Stimulated activated CD8-positive, alpha-beta memory T cell treated with anti-CD3 and anti-CD28 coated beads, Interleukin-4, amount 100 ng/mL, for 48 hours (primary cell): ENCODE measurements around the gene HOXB7.

Experiments used
- DNase-seq: peaks from one replicate; pipeline ENCODE4 v3.0.0-alpha.2; 2020

The HOXB7 gene

GRCh38 chr17:48577946-48578615 lies 32.7 kb downstream of the HOXB7 start, which contains the start of gene HOXB4:
Gene HOXB4, minus strand, starts transcription at chr17:48578350. Its CDS starts 31 bp downstream, at chr17:48578319.
- peak; percentile 76 for DNase-seq

DNA sequence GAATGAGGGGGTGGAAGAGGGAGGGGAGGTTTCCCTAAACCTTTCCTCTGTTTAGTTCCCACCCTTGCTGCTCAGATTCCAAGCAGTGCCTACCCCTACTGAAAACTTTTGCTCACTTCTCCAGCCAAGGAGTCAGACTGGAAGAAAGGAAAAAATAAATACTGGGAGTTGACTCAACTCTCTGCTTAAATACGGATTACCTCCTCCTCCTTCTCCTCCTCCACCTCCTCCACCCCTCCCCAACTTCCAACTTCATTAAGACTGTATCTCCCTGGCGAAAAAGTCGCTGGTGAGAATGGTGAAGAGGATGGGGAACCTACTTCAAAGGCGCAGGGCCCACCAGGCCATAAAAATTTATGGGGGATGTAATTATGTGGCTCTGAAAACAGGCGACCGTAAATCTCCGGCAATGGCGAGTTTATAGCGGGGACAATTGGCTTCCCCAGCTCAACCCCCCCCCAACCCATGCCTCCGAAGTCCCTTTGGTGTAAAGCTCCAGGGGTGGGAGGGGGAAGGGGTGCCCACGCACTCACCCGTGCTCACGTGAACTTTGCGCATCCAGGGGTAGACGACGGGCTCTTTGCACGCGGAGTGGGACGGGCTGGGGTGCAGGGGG lies 33.4 kb downstream of the HOXB7 start:
- DNase-seq, result no peak

GRCh38 chr17:48576479-48577309 lies 34.1 kb downstream of the HOXB7 start:
- DNase-seq, result no peak

DNA sequence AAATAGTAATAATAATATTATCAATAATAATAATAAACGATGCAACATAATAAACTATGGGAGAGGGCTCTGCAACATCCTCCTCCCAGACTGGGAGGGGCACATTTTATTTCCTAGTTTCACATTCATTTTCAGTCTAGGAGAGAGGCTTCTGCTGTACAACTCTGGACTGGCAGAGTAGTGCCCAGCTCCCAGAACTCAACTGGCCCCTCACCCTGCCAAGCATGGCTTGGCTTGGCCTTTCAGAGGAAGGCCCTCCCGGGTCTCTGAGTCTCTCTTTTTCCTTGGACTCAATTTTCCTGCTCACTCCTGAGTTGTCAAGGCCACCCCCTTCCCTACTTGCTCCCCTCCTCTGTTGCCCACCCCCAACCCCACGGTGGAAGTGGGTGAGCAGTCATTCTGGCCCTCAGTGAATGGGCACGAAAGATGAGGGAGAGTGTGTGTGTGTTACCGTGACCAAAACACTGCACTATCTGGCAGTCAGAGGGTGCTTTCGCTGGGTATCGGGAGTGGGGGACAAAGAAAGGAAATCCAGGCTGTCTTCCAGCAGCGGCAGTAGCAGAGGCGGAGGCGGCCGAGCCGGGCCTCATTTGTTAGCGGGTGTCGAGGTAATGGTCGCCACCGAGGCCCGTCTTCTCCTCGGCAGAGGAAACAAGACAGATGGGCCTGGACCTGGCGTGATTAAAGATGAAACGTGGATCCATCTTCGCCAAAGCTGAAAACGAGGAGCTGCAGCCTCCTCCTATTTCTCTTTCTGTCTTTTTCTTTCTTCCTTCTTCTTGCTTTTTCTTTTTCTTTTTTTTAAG lies 34.9 kb downstream of the HOXB7 start:
- DNase-seq, result no peak

GRCh38 chr17:48575066-48575582 lies 35.7 kb downstream of the HOXB7 start:
- DNase-seq, result no peak

DNA sequence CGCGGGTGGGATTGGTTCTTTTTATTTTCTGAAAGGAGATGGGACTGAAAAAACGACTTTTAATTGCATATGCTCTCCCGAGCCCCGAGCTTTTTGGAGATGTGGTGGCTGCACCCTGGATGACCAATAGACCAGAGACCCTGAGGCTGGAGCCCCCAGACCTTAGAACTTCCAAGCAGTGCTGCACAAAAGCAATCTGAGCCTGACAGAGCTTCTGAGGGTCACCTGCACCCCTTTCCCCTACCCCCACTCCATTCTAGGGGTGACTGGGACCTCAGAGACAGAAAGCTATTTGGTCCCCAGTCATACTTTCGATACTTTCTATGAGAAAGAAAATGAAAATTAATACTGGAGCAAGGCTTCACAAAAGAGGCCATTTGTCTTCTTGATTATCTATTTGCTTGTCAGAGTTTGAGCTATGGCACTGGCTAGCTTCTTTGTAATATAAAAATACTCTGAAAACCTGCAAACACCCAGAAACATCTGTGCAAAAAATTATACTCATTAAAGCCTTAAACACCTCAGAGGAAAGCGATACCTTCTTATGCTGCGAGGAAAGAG lies 36.2 kb downstream of the HOXB7 start:
- DNase-seq, result no peak

DNA sequence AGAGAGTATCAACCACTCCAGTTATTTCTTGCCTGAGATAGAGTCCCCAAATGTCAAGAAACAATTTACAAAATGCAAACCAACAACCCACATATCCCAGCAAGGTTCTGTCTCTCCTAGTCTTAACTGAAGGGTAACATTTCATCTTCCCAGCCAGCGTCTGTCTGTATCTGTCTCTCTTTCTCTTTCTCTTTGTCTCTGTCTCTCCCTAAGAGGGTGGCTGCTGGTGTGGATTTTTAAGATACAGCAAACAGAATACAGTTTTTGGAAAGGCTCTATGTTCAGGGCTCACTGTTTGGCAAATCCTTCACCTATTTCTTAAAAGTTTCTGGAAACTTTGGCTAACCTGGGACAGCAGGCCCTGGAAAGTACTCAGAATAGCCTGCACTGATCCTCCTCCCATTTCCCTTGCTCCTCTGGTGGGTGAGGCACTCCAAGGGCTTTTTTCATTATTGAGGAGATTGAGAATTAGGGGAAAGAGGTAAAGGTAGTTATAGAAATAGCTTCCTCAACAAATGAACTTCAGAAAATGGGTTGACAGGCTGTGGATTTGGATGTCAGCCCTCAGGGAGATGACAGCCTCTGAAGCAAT lies 38.9 kb downstream of the HOXB7 start:
- no peak for DNase-seq

DNA sequence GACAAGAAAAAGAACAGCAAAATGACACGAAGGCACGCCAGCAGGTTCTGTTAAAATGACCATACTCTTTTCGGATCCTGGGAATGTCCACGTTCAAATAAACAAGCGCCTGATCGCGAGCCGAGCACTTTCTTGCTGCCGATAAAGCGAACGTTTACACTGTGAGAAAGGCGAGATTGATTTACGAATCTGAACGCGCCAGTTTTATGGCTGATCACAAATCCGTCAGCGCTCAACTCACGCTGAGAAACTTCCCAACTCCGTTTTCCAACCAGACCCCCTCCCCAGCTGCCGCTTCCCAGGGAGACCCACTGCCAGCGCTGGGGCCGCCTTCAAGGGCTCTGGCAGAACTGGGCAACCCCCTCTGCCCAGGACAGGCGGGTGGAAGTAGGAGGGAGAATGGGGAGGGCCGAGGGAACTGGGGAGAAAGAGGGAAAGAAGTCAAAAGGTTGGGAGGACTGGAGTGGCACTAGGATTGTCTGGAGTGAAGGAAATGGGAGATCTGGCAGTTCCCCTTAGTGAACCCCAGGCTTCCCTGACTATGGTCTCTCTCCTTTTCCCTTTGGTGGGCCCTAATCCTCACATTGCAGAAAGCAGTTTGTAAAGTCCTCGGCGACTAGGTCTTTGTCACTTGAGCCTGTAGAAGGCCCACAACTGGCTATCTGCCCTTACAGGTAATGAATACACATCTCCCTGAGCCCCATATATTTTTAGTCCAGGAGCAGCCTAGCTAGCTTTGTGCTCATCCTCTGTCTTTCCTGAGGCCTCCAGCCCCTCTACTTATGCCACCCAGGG lies 39.6 kb downstream of the HOXB7 start:
- no peak for DNase-seq

GRCh38 chr17:48570325-48571023 lies 40.3 kb downstream of the HOXB7 start:
- no peak for DNase-seq

DNA sequence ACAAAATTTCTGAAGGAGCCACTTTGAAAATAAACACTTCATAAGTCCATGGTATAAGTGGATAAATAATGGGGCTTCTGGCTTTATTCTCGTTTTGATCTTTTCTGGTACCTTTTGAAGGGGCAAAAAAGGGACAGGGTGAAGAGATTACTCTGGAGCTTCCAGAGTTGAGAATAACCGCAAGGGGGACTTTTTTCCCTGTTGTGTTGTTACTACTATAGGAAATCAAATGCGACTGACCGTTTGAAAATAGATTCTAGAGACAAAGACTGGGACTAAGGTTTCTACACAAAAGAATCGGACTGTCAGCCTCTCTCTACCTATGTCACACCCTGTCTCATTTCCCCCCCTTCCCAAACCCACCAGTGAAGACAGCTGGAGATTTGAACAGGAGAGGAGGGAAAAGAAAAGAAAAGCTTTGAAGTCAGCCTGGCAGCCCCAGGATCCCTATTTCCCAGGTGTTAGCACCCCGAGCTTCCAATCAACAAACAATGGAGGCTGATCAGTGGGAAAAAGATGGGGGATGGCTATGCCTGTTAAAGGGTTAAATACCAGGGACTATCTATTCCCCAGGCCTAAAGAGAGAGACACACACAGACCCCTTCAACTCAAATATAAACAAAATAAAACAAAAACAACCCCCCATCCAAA lies 41.0 kb downstream of the HOXB7 start:
- no peak for DNase-seq

DNA sequence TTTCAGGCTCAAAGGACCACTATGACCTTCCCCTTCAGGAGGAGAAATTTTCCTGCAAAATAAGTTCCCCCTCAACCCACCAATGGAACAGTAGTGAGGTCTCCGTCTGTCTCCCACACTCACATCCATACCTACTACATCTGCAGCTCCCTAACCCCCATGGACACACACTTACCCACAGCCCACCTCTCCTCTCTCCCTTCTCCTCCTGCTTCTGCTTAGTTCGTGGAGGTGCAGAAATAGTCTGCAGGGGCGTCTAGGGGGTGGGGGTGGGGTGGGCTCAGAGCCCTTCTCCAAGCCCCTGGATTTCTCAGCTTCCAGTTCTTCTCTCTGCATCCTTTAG lies 41.6 kb downstream of the HOXB7 start:
- DNase-seq, result no peak

DNA sequence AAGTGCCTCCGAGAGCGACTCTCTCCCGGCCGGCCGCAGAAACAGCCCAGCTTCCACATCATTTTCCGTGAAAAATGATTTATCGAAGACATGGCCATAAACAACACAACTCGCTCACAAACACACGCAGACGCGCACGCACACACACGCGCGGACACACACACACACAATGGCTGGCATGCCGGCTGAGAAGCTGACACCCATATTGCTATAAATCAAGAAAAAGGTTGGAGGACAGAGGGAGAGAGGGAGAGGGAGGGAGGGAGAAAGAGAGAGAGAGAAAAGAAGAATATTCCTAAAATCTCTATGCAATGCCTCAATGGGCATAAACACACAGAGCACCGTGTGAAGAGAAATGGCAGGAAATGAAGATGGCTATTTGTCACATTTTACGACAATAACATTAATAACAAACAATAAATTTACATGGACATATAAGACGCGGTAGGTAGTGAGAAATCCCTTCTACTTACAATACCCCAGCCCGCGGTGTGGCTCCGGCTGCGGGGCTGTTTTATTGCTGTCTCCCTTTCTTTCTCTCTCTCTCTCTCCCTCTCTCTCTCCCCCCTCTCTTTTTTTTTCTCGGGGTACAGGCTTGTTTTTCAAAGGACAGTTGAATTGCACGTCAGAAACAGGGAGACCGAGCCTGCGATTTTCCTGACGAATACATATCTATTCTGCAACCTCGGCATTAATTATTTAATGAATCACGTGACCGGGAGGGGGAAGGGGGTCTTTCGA lies 42.1 kb downstream of the HOXB7 start:
- no peak for DNase-seq

GRCh38 chr17:48567646-48568354 lies 43.0 kb downstream of the HOXB7 start:
- DNase-seq, result no peak

- no peak for DNase-seq
These were observed 43.6 kb downstream of the HOXB7 start for GRCh38 chr17:48567209-48567608.

GRCh38 chr17:48566717-48567116 lies 44.1 kb downstream of the HOXB7 start:
- no peak for DNase-seq

DNA sequence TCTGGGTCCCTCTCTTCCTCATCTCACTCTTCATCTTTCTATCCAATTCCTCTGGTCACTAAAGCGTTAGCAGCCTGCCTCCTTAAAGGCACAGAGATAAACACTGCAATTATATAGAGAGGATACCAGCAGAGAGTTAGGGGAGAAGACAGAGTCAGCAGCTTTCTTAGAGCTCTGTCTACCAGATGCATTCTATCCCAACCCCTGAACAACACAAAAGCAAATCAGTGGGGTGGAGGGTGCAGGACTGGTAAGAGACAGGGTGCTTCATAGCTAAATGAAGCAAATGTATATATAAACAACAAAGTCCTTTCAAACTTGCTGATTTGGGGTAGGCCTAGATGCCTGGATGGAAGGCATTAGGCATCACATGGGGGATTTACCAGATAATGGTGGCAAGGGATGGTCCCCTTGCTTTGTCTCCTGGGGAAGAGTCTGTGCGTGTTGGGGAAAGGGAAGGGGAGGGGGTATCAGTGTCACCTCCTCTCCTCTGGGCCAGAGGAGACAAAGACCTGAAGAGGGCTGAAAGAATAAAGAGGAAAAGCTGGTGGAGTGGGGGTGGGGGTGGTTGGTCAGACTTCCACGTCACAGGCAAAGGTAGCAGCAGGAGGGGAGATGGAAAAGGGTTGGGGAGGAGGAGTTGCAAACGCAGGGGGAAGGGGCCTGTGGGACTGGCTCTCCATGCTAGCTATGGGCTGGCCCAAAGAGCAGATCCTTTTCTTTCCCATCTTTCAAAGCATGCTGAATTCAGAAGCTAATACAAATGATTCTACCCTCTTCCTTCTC lies 44.7 kb downstream of the HOXB7 start:
- DNase-seq, result no peak

DNA sequence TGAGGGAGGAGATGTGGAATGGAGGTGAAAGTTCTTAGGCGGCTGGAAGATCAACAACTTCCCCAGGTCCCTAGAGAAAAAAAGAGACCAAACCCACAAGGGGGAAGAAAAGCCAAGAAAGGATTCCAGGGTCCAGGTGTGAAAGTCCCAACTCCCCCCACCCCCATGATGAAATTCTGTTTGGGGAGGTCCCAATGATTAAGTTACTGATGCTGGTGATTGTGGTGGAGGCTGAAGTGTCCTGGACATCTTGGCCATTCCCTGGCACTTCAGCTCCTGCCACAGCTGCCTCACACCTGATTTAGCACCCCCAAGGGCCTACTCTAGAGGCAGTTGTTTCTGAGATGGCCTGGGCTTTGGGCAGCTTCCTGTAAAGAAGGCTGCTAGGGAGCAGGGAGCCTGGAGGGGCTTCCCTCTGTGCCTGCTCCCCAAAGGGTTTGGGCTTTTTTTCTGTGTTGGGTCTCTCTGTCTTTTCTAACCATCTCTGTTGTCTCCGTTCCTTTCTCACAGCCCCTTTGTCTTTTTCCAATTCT lies 45.7 kb downstream of the HOXB7 start:
- no peak for DNase-seq
